ENCODE results near the gene RAB29.
"Not testable (repeated sequence)": the region's sequence is repeated elsewhere in the genome, so short reads cannot be mapped to it uniquely, and the experiment has no call there.

The RAB29 gene, protein sequence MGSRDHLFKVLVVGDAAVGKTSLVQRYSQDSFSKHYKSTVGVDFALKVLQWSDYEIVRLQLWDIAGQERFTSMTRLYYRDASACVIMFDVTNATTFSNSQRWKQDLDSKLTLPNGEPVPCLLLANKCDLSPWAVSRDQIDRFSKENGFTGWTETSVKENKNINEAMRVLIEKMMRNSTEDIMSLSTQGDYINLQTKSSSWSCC
- 67.4 to 124 reads per million in 2 donors for total RNA-seq

DNA sequence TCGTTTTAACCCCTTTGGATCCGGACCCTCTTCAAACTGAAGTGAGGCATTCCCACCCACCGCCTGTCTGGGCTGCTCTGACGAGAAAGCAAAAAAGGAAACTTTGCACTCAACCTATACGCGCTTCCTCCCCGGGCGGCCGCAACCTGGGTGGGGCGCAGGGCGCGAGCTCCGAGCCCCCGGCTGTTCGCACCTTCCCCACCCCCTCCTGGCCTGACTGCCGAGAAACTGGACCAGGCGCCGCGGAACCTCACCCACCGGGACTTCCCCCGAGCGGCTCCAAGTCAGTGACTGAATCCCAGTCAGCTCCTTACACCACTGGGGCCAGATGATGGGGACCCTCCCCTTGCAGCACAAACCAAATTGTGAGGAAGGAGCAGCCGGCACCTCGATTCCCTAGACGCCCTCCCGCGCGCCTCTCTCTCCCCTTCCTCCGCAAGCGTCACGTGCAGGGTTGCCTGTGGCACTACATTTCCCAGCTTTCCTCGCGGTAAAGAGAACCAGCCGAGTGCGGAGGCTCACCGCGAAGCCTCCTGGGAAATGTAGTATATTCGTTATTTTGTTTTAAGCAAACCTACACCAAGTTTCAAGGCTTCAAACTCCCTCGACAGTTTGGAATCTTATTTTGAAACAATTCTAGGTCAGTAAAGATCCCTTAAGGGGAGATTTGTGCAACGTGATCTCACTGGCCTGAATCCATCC, at the start of gene RAB29:
Gene RAB29 (minus strand): TSS at position 468 of the 702 bp plus-strand sequence. CDS start 526 bp downstream, outside the sequence.
- peak; percentile 78 for DNase-seq

DNA sequence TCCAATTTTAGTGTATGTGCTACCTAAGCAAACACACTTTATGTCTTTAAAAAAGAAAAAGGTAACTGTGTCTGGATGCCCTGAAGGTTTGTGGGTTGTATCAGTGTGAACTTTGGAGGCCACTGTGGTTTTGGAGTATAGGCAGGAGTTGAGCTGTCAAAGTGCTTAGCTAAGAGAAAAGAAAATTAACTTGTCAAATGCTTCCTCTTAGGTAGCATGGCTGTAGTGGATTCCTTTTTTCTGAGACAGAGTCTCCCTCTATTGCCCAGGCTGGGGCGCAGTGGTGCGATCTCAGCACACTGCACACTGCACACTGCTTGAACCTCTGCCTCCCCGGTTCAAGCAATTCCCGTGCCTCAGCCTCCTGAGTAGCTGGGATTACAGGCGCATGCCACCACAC, 48.9 kb upstream of the RAB29 start:
- DNase-seq, result no peak

DNA sequence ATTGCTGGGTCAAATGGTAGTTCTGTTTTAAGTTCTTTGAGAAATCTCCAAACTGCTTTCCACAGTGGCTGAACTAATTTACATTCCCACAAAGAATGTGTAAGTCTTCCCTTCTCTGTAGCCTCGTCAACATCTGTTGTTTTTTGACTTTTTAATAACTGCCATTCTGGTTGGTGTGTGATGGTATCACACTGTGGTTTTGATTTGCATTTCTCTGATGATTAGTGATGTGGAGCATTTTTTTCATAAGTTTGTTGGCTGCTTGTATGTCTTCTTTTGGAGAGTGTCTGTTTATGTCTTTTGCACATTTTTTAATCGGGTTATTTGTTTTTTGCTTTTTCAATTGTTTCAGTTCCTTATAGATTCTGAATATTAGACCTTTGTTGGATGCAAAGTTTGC, 48.0 kb upstream of the RAB29 start:
- not testable (repeated sequence) for DNase-seq

DNA sequence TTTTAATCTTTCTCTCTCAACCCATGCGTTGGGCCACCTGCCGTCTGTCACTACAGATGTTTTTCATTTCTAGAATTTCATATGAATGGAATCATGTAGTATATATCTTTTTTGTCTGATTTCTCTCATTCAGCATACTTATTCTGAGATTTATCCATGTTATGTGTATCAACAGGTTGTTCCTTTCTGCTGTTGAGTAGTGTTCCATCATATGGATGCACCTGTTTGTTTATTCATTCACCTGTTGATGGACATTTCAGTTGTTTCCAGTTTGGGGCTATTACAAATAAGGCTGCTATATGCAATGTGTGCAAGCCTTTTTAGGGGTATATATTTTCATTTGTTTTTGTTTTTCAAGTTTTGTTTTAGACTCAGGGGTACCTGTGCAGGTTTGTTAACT, 47.1 kb upstream of the RAB29 start:
- no peak for DNase-seq

DNA sequence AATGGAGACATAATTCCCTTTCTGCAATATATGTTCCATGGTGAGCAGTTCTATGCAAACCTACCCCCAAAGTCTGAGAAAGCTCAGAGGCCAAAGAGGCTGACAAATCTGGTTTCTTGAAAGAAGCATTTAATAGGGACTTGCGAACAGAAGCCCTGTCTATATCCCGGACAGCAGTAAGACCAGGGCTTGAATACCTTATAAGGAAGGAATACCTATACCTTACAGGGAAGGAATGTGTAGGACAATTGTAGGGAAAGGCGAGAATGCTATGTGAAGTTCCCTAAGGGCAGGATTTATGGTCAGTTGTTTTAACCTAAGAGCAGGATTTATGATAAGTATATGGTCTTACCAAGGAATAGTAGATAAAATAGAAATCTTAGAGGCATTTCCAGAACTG, 42.7 kb upstream of the RAB29 start:
- no peak for DNase-seq

DNA sequence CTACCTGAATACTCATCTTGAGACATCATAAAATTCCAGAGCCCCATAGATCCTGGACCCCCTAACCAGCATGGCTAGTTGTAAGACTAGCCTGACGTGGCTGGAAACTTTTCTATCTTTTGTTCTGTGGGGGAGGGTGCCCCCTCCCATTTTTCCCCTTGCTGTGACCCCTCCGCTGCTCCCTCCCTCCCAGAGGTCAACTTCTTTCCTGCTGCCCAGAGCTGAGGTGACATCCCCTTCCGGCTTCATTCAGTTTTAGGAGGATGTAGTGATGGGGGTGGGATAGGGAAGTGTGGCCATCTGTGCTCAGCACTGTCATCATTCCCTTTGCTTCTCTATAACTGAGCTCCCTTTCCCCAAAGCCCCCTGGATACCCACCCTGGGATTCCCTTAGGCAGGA, 42.1 kb upstream of the RAB29 start:
- DNase-seq, result no peak

DNA sequence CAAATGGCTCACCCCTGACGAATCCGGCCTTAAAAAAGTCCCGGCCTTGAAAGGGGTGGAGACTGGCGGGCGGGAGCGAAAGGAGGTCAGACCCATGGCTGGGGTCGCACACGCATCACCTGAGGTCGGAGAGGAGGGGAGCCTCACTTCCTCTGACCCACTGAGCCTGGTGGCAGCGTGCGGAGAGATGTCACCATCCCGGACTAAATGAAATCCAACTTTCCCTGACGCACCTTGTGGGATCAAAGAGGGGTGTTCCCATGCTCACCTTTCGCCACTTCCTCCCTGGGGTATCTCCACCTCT, 38.4 kb upstream of the RAB29 start:
- no peak for DNase-seq

DNA sequence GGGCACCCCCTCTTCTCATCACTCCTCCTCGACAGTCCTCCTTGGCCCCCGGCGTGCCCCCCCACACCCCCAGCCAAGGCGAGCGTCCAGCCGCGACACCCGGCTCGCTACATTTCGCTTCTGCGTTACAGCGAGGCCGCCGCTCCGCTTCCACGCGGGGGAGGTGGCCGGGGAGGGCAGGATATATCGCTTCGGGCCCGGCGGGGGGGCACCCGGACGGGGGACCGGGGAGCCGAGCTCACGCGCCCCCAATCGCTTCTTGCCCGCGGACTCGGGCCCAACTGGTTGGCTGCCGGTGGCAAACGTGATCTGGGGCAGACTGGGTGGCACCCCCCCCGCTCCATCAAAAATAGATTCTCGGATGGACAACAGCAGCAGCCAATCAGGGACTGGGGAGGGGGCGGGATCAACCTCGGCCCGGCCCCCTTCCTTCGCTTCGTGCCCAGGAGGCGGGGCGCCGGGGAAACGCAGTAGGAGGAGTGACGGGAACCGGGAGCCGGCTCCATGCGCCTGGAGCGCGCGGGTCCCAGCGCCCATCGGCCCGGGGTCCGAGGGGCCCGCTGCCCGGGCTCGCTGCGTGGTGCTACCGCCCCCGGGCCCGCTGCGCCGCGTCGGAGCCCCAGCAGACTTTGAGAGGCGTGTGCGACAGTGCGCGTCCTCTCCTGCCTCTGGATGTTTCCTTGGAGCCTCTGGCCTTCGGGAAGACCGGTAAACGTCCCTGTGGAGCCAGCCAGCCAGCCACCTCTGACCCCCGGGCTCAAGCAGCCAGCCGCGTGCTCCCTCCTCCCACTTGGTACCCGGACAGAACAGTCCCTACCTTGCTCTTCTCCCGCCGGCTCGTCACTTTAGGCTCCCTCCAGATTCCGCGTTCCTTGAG, 37.8 kb upstream of the RAB29 start, which contains the start of gene SLC41A1:
Gene SLC41A1 (minus strand): TSS at position 321 of the 877 bp plus-strand sequence. CDS start 2,757 bp downstream, outside the sequence.
- DNase-seq, result peak; percentile 88

DNA sequence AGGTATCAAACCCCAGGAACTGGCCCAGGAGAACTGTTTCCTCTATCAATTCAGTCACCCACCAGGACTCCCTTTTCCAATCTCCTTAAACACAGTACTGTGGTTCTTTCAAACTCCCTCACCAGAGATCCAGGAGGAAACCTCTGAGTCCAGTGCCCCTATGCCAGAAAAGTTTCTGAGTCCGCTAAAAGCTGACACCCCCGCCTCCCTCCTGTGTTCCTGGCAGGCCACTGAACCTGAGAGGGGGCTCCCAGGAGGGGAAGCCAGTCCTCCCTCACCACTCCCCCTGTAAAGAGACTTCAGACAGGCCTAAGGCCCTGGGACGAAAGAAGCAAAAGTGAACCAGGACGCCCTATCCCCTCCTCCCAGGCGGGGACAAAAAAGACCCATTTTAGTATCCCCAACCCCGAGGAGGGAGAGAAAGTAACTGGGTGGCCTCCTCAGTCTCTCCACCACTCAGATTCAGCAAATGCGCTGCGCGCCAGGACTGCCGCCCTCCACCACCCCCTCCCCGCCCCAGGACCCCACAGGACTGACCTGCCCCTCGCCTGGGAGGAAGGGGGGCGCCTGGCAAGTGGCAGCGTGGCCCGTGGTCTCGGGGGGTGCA, 37.1 kb upstream of the RAB29 start:
- no peak for DNase-seq

DNA sequence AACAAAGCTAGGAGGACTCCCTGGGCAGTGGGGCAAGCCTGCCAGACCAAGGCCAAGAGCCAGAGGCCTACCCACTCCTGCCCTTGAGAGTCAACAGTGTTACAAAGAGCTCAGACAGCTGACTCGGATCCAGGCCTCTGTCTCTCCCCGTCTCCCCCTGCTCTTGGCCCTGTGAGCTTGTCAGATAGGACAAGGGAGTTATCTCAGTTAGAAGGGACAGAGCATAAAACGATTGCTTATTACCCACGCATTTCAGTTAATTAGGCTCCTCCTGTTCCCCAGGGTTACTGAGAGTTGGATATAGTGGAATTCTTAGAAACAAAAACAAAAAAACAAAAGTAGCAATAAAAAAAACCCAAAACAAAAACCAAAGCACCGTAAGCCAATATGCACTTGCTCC, 36.4 kb upstream of the RAB29 start:
- no peak for DNase-seq

DNA sequence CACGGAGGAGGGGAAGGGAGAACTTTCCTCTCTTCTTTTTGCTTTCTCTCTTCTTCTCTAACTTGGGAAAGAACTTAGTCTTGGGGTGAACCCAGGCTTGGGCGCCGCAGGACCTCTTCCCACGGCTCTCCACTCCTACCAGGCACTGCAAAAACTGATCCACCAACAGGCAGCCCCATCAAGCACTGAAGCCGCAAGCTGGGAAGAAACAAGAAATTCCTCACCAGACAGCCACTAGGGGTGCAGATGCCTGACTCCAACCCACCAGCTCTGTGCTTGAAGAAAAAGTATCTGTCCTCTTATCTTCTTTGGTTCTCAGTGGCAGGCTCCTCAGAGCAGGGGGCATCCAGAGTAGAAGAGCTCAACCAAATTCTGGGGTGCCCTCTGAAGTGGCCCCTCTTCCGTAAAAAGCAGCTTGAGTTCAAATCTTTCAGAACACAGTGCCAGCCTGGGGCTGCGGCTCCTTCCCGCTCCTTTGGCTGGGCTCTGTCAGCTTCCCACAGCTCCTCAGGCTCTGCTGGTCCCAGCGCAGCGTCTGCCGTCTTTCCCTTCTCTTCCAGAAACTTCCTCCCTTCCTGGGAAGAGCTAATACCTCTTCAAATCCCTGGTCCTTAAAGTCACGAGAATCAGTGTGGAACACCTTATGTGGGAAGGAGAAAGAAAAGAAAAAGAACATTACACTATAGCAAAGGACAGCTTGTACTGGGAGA, 35.3 kb upstream of the RAB29 start:
- DNase-seq, result no peak

DNA sequence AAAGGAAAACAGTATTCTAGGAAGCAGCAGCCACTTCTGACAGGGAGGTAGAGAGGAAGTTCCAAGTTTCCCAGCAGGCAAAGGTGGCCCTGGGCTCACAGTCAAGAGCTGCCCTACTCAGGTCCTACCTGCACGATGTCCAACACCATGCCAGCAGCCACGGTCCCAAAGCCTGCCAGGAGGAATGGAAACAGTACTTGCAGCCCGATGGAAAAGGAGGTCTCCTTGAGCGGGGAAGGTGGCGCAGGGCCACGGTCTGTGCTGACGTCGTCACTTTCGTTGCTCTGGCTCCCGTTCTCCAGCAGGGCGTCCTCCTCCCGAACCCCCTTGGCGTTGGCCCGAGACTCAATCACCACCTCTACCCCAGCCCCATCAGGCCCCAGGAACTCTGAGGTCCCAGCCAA, 34.7 kb upstream of the RAB29 start:
- DNase-seq, result no peak

DNA sequence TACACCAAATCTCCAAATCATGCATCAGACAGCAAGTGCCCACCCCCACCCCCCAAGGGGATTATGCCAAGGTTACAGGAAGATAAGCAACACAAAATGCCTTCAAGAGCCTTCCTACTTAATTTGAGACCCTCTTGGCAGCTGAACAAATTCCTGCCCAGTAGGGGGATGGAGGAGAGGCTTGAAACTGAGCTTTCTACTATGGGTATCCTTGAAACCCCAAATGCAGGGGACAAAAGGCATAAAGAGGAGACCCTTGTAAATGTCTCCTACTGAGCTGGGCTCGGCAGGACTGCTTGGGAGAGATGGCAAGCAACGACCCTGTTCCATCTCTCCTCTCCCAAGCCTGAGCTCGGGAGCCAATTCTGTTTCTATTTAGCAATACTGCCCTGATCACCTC, 34.2 kb upstream of the RAB29 start:
- DNase-seq, result no peak

DNA sequence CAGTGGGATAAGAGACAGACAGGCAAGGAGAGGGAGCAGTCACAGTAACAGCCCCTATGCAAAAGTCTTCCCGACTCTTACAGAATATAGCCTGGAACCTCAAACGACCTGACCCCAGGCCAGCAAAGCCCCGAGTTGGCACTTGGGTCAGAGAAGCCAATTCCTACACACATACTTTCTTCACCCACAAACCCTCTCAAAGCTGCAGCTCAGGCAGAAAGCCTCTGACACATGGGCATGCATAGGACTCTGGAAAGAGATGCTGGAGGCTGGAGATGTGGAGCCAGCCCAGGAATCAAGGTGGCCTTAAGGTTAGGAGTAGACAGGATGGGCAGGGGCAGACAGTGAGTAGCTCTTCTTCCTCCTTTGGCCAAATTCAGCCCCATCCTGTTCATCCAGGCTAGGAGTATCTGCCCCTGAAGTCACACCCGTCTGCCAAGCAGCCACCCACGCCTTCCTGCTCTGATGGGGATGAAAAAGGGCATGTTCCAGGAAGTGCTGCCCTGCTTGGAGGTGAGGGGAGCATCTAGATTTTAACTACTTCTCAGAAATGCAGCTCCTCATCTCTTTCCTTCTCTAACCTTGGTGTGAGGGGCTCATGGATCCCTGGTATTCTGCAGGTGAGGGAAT, 29.9 kb upstream of the RAB29 start:
- no peak for DNase-seq

DNA sequence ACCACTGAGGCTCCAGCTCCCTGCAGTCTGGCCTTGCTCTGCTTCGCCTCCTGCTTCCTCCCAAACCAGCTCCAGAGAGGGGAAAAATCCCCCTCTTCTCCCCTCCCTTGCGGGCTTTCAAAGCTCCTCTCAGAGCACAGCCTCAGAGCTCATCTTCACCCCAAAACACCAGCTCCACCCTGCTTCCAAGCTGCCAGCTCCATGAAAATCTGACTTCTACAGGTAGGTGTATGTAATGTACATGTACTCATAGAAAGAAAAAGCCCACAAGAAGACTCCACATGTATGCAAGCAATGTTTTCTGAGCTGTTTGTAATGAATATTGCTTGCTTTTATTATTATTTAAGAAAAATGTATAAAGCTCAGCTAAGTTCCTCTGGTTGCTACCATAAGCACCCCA, 29.3 kb upstream of the RAB29 start:
- DNase-seq, result no peak

DNA sequence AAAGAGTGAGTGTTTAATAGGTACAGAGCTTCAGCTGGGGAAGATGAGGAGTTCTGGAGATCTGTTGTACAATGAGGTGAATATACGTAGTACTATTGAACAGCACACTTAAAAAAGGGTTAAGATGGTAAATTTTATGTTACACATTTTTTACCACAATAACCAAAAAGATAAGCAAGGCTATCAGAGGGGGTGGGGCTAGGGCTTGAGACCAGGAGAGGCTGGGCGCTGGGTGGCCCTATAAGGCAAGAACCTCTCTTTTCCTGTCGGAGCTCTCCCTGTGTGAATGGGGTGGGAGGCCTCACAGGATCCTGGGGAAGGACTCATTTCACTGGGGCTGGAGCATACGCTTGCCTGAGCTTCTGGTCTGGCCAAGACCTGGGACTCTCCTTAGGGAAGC, 28.7 kb upstream of the RAB29 start:
- no peak for DNase-seq

DNA sequence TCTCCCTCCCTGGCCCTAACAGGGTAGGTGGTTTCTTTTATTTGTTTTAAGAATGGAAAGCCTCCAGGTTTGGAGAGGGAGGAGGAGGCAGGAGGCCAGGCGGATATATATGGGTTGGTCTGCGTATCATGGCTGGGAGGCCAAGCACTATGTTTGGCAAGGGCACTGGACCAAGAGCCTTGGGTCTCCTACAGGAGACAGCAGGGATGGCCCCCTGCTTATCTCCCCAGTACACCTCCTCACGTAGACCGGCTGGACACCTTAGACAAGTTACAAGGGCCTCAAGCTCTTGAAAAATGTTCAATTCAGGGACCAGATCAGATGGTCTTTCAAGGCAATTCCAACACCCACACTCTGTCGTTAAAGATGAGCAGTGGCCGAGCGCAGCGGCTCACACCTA, 26.8 kb upstream of the RAB29 start:
- DNase-seq, result no peak

DNA sequence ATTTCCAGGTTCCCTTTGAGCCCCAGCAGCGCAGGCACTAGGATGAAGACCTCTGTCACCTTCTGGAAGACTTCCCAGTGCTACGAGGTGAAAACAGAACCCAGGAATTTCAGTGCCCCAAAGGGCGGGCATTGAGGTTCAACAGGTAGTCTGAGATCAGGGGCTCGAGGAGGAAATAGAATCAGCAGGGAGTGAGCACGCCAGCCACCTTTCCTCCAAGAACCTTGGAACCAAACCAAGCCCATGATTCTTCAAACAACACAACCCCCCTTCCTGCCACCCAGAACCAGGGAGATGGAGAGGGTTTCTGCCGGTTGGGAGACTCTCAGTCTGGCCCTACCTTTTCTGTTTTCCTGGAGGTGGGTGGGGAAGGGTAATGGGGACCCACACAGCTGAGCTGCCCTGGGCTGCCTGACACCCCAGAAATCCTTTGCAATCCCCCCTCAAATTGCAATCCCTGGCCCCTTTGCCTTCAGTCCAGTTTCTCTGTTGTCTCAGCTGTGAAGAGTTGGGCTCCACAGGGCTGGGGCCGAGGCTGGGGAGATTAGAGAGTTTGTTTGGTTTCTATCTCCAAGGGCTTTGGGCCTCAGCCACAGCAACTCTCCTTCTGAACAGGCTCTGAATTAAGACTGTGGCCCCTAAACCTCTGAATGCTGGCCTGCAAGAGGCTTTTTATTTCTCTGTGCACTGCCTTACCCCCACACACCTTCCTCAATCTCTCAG, 25.9 kb upstream of the RAB29 start:
- no peak for DNase-seq

DNA sequence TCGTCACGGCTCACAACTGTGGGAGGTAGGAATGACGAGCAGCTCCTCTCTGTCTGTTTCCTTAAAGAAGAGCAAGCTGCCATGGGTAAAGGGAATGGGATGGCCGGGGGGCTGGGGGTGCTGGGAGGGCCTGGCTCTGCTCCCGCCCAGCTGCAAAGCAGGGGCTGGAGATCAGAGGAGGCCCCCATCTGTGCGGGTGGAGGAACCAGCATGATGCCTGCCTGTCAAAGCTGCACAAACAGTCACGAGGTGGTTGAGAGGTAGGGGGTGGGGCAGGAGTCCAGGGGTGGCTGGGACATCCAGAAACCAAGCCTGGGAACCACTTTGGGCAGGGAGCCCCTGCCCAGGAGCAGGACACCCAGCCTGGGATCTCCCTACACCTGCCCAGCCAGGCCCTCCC, 25.1 kb upstream of the RAB29 start:
- no peak for DNase-seq

DNA sequence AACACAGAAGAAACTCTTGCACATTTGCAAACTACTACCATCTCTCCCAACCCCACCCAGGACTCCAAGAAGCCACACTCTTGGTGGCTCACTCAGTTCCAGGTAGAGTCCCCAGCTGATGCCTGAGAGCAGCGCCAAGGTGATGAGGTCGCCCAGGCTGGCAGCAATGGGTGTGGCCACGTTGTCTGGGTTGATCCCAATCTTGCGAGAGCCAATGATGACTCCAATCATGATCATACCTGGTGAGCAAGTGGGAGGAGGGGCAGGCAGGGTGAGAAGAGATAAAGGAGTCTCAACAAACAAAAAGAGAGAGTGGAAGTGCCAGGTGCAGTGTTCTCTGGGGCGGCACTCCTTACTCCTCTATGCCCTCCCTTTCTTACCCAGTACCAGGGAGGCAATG, 23.3 kb upstream of the RAB29 start:
- no peak for DNase-seq

DNA sequence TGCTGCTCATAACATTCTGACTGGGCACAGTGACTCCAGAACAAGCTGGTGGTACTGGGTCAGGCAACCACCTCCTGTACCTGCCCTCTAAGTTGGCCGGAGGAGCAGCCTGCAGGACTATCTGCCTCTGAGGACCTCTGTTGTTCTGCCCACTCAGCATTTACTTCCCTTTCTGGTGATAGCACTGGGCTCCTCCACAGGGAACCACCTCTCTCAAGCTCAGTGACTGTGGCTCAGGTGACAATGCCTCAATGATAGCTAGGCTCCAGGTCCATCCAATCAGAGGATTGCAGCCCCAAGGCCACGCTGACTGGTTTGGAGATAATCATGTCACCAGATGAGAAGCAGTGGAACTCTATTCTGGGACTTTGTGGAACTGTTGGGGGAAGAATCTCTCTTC, 21.9 kb upstream of the RAB29 start:
- no peak for DNase-seq

Measured in activated gamma-delta T cell (primary cell).